Measurements from ENCODE around the gene TRRAP.

Gene TRRAP

DNA sequence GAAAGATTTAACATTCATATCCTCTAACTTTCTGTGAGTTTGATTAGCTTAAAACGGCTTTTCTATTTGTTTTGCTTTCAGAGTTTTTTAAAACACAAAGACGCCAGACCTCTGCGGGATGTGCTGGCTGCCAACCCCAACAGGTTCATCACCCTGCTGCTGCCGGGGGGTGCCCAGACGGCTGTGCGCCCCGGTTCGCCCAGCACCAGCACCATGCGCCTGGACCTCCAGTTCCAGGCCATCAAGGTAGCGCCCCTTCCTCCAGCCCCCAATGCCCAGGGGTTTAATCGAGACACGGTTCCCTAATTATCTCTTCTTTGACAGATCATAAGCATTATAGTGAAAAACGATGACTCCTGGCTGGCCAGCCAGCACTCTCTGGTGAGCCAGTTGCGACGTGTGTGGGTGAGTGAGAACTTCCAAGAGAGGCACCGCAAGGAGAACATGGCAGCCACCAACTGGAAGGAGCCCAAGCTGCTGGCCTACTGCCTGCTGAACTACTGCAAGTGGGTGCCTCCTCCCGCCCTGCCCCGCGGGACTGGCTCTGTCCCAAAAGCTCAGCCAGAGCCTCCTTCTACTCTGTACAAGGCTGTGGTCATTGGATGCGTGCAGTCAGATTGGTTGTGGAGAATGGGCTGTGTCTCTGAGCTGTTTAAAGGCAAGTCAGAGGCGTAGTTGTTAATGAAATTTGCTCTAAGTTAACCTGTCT lies 71.2 kb downstream of the TRRAP start:
- DNase-seq (ENCODE audit: low read depth), result no peak

DNA sequence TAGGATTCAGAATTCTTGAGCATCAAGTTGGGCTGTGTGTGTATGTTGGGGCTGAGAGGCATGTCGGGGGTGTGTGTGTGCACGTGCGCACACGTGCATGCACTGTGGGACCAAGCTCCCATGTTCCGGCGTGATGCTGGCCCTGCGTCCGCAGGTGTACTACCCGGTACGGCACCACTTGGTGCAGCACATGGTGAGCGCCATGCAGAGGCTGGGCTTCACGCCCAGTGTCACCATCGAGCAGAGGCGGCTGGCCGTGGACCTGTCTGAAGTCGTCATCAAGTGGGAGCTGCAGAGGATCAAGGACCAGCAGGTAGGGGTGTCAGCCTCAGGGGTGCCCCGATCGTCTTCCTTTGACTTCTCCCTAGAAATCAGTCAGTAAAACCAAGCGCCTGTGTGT lies 77.7 kb downstream of the TRRAP start:
- DNase-seq (ENCODE audit: low read depth), result no peak

DNA sequence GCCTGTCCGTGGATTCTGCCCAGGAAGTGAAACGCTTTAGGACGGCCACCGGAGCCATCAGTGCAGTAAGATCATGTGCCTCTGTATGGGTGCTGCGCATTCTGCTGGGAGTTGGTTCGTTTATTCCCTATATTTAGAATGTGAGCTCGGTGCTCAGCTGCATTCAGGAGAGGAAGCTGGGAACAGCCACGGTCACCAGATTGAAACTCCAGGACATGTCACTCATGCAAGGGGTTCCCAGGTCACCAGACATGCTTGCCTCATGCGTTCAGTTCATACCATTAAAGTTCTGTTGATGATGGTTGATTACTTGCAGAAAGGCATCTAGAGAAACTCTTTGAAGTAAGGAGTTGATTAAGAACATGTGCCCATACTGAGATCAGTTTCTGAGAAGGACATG lies 78.1 kb downstream of the TRRAP start:
- DNase-seq (ENCODE audit: low read depth), result no peak

DNA sequence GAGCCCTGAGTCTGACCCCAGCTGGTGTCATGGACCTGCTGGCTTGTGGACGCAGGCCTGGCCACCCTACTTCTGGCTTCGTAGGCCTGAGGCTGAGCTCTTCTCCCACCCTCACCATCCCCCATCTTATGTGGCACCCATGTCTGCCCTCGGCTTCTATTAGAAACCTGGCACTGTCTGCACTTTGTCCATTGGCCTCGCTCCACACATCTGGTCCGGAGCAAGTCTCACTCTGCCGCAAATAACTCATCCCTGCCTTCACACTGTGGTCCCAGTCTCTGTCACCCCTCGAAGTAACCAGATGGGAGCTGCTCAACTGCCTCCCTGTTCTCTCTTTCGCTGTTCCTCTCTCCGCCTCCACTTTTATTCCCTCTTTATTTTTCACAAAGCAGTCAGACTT lies 78.6 kb downstream of the TRRAP start:
- no peak for DNase-seq (ENCODE audit: low read depth)

DNA sequence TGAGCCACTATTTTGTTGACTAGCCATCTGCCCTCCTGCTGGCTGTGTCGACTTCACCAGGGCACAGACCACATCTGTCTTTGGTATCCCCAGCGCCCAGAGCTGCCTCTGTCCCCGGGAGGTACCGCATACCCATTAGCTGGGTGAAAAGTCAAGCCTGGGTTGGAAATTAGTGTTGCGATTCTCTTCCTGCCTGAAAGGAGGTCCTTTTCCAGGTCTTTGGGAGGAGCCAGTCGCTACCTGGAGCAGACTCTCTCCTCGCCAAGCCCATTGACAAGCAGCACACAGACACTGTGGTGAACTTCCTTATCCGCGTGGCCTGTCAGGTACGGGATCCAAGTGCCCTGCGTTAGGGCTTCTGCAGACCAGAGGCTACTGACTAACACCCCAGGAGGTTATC lies 79.4 kb downstream of the TRRAP start:
- no peak for DNase-seq (ENCODE audit: low read depth)

DNA sequence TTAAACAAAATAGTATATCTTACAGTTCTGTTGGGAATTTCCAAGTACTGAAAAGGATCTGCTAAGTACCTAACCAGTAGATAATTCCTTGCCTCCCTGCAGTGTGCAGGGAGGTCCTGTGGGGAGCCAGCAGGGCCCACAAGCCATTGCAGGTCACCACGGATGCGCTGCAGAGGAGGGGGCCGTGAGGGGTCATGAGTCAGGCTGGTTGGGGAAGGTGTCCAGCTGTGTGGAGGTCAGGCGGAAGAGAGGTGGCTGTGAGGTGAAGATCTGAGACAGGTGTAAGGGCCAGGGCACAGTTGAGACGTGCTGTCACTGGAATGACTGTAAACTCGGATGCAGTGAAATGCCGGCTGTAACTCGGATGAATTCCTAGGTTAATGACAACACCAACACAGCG lies 80.6 kb downstream of the TRRAP start:
- no peak for DNase-seq (ENCODE audit: low read depth)

DNA sequence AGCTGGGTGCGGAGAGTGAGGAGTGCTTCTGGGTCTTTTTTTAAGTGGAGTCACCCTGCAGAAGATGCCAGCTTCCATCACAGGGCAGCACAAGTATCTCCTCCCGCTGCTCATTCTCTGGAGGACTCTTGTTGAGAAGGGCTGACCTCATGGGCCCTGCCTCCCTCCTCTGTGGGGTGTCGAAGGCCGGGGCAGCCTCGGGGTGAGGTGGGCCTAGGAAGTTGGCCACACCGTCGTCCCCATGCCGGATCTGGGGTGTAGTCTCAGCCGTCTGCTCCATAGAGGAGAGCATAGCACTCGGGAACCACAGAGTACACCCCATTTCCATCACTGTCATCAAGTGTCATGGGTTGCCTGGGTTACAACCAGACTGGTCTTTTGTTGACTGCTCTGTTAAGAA lies 85.0 kb downstream of the TRRAP start:
- DNase-seq (ENCODE audit: low read depth), result no peak

DNA sequence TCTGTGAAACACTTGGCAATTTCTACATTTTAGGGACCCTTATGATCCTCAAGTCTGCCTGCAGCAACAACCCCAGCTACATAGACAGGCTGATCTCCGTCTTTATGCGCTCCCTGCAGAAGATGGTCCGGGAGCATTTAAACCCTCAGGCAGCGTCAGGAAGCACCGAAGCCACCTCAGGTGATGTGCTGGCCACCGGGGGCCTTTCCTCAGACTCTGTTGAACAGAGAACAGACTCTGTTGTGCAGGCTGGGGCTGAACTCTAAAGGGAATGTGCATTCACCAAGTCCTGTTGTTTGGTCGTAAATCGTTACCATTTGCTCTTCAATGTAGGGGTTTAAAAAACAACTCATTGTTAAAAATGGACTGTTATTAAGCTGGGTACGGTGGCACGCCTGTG lies 86.3 kb downstream of the TRRAP start:
- no peak for DNase-seq (ENCODE audit: low read depth)

DNA sequence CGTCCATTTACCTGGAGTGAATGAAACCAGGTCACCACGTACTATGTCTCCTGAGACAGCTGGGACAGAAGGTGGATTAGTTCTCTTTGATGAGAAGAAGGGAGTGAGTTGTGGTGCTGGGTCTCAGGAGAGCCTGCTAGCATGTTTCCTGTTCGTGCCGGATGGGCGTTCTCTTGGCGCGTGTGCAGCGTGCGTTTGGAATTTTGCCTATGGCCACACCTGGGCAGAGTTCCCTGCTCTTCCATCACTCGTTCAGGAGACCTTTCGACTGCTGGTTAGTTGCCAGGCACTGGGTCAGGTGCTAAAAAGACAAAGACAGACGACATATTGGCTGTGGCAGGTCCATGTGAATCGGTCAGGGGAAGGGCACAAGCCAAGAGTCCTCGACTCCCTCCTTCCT lies 90.3 kb downstream of the TRRAP start:
- no peak for DNase-seq (ENCODE audit: low read depth)

DNA sequence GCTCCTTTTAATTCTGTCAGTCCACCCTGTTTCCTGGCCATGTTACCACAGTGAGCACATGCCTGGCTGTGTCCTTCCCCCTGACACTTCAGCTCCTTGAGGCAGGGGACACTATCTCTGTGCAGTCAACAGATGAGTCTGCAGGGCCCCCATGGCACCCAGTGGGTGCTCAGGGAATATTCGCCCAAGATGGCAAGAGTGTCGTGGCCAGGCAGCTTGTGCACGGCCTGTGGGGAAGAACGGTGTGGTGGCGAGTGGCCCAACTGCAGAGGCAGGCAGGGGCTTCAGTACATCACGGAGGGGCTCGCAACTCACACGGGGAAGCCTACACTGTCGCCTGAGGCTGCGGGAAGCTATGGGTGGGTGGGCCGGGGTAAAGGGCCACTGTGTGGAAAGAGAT lies 91.1 kb downstream of the TRRAP start:
- DNase-seq (ENCODE audit: low read depth), result no peak

DNA sequence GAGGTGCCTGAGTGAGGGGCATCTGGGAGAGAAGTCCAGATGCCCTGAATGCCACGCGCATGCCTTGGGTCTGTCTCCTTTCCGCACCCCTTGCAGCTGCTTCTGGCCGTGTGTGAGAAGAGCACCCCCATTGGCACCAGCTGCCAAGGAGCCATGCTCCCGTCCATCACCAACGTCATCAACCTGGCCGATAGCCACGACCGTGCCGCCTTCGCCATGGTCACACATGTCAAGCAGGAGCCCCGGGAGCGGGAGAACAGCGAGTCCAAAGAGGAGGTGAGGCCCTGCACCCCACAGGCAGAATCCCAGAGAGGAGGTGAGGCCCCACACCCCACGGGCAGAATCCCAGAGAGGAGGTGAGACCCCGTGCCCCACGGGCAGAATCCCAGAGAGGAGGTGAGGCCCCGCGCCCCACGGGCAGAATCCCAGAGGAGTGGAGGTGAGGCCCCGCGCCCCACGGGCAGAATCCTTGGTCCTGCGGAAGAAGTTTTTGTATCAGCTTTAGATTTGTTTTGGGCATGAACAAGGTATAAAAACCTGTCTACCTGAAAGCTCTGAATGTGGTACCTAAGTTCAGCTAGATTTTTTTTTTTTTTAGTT lies 91.8 kb downstream of the TRRAP start:
- DNase-seq (ENCODE audit: low read depth), result no peak

DNA sequence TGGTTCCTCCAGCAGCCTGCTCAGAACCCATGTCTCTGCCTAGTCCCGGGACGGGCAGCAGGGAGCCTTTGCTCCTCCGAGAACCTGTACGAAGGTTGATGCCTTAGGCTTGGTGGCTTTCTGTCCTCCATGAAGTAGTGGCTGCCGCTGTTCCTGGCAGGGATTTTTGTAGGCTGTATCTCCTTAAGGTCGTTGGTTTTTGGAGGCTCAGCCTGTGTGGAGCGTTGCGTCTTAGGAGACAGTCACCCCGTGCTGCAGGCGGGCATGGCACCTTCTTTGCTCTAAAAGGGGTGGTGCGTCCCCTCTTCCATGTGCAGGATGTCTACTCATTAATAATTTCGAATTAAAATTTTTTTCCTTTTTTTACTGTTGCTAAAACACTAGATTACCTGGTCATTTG lies 92.5 kb downstream of the TRRAP start:
- no peak for DNase-seq (ENCODE audit: low read depth)

DNA sequence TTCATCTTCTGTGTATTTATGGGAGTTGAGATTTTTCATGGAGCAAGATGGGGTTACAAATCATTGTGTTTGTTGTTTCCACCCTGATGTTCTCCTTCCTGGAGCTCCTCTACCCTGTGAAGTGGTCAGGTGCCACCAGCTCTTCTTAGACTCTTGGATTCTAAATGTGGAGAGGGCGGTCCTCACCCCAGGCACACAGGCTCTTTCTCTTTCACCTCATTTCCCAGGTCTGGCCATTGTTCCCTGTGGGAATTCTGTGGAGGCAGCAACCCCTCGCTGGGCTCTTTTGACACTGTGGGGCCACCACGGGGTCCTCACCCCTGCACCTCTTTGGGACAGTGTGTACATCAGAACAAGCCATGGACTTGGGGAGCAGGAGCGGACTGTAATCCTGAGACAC lies 95.9 kb downstream of the TRRAP start:
- DNase-seq (ENCODE audit: low read depth), result no peak

DNA sequence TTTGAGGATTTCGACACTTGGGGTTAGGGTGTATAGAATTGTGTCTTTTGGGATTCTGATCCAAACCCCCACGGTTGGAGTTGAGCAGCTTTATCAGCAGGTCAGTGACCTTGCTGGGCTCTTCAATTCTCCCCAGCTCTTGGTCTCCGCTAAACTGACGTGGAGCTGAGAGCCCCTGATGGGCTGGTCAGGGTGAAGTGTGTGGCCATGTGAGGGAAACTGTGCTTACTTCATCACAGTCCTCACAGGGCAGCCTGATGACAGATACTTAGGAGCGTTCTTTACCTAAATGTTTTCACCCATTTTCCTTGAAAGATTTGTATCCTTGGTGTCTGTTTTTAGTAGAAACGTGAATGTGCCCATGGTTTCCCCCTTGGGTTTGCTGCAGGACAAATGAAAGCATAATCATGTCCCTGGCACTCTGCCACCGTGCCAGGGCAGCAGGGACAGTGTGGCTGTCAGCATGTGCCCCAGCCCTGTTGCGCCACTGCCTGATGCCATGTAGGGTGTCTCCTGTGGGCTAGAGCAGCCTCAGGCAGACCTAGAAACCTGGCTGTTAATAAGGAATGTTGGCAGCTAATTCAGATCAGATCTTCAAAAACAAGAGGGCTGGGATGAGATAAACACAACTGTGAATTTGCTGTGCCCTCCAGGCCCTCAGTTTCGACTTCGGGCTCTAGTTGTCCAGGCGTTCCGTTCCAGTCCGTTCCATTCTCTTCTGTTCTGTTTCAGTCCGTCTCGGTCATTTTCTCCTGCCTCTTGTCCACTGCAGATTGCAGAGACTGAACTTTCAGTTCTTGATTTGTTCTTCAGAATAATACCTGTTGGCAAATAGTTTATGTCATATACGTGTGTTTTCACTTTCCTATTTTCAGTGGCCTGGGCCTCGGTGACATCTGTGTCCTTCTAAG lies 96.8 kb downstream of the TRRAP start:
- no peak for DNase-seq (ENCODE audit: low read depth)

DNA sequence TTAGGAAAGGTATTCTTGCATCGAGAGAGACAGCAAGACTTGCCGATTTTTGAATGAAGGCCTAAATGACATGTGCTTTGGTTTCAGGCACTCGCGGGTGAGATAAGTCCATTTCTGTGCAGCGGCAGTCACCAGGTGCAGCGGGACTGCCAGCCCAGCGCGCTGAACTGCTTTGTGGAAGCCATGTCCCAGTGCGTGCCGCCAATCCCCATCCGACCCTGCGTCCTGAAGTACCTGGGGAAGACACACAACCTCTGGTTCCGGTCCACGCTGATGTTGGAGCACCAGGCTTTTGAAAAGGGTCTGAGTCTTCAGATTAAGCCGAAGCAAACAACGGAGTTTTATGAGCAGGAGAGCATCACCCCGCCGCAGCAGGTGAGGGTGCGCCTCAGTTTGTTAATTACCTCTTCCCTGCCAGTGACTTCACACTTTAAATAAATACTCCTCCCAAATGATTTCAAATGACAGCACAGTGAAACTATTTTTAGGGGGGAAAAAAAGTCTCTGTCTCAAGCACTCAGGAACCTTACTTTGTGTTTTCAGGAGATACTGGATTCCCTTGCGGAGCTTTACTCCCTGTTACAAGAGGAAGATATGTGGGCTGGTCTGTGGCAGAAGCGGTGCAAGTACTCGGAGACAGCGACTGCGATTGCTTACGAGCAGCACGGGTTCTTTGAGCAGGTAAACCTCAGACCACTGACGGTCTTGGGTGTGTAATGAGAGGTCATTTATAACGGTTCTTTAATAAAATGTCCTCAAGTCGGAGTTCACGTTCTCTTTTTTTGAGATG lies 98.3 kb downstream of the TRRAP start:
- DNase-seq (ENCODE audit: low read depth), result no peak

DNA sequence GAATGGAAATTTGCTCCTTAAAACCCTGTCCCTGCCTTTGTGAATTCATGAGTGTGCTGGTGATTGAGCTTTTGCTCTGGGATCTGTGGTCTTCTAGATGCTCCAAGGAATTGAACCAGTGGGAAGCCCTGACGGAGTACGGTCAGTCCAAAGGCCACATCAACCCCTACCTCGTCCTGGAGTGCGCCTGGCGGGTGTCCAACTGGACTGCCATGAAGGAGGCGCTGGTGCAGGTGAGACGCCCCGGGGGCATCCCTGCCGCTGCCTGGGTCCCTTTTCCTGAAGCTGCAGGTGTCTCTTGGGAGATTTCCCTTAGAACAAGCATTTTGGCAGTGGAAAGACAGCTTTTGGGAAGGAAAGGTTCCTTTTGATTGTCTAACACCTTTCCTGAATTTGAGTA lies 100.3 kb downstream of the TRRAP start:
- DNase-seq (ENCODE audit: low read depth), result no peak

DNA sequence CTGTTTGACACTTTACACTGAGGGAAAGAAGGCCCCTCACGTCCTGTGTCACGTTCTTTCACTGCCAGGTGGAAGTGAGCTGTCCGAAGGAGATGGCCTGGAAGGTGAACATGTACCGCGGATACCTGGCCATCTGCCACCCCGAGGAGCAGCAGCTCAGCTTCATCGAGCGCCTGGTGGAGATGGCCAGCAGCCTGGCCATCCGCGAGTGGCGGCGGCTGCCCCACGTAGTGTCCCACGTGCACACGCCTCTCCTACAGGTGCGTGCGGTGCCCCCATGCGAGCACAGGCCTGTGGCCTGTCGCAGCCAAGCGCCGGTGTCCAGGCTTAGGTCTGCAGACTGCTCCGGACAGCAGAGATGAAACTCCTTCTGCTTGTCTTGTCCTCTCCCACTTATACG lies 103.4 kb downstream of the TRRAP start:
- DNase-seq (ENCODE audit: low read depth), result no peak

DNA sequence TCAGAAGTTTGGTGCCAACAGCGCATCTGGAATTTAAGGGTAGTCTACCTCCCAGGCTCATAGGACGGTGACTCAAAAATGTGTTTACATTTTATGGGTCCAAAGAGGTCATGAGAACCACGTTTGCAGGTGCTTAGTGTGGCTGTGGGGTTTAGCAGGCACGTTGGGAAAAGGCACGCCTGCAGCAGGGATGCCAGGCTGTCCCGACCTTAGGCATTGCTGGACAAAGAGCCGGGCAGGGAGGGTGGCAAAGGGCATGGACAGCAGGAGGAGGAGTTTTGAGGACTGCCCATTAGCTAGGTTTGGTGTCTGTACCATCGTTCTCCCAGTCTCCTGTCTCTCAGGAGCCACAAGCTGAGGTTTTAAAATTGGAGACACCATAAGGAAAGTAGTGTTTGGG lies 104.4 kb downstream of the TRRAP start:
- DNase-seq (ENCODE audit: low read depth), result no peak

DNA sequence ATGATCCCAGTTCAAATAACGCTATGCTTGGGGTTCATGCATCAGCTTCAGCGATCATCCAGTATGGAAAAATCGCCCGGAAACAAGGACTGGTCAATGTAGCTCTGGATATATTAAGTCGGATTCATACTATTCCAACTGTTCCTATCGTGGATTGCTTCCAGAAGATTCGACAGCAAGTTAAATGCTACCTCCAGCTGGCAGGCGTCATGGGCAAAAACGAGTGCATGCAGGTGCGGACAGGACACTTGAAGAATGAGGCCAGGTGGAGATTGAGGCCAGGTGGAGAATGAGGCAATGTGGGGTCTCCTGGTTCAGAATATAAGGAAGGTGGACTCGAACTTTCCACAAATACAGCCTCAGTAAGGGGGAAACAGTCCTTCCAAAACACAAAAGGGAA lies 105.8 kb downstream of the TRRAP start:
- DNase-seq (ENCODE audit: low read depth), result no peak

DNA sequence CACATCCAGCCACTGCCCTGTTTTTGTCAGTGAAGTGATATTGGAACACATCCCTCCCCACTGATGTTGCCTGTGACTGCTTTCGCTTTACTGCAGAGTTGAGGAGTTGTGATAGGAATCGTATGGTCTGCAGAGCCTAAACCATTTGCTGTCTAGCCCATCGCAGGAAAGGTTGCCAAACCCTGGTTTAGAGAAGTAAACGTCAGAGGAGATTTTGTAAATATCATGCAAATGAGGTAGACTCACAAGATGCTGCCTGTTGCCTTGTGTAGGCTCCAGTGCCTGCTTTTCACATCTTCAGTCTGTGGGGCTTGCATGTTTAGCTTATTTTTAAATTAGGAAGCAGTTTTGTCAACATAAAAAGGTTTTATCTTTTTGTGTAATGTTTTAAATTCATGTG lies 107.1 kb downstream of the TRRAP start:
- DNase-seq (ENCODE audit: low read depth), result no peak

DNA sequence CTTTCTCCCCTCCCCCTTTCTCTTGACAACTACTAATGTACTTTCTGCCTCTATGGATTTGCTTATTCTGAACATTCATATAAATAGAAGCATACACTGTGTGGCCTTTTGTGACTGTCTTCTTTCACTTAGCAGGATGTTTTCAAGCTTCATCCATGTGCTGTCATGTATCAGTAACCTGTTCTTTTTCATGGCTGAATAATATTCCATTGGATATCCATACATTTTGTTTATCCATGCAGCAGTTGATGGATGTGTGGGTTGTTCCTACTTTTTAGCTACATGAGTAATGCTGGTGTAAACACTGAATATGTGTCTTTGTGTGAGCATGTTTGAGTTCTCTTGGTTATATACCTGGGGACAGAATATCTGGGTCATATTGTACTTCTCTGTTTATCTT lies 107.6 kb downstream of the TRRAP start:
- no peak for DNase-seq (ENCODE audit: low read depth)

DNA sequence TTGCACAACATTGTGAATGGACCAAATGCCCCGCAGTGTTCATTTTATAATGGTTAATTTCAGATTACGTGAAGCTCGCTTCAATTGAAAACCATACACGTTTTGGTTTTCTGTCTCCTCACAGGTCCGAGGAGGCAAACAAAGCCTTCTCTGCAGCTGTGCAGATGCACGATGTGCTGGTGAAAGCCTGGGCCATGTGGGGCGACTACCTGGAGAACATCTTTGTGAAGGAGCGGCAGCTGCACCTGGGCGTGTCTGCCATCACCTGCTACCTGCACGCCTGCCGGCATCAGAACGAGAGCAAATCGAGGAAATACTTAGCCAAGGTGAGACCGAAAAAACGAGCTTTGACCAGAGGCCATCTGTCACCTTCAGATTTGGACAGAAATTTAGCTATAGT lies 110.3 kb downstream of the TRRAP start:
- DNase-seq (ENCODE audit: low read depth), result no peak

DNA sequence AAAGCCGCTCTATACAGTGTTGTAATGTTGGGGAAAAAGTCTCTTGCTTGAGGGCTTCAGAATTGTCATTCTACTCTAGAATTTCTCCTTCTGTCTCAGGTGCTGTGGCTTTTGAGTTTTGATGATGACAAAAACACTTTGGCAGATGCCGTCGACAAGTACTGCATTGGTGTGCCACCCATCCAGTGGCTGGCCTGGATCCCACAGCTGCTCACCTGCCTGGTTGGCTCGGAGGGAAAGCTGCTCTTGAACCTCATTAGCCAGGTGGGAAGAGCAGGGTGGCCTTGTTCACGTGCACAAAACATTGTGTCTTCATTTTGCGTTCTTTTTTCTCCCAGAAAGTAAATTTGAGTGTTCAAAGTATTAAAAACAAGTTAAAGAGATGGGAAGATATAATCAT lies 112.0 kb downstream of the TRRAP start:
- no peak for DNase-seq (ENCODE audit: low read depth)
